ENCODE data around the gene RNU1-4.

GRCh38 chr1:16716691-16717335 lies 23.5 kb upstream of the RNU1-4 start:
- TF ChIP-seq CTCF (IDR thresholded peaks at IDR 0.05) (no peak), POLR2A (IDR thresholded peaks at IDR 0.05) (no peak)
